GM18873 (cell line): Measurements from ENCODE around the gene CTRB2.
"Not testable (repeated sequence)": the region's sequence is repeated elsewhere in the genome, so short reads cannot be mapped to it uniquely, and the experiment has no call there.

Source experiments
- ATAC-seq: cut with Tn5 transposase; IDR thresholded peaks from one replicate; pipeline ENCODE4 v1.9.1; 2021; ENCODE audit warnings: mild to moderate bottlenecking, moderate library complexity, moderate number of reproducible peaks; ENCODE audit not compliant: unreplicated experiment, low FRiP score

CTRB2 gene

DNA sequence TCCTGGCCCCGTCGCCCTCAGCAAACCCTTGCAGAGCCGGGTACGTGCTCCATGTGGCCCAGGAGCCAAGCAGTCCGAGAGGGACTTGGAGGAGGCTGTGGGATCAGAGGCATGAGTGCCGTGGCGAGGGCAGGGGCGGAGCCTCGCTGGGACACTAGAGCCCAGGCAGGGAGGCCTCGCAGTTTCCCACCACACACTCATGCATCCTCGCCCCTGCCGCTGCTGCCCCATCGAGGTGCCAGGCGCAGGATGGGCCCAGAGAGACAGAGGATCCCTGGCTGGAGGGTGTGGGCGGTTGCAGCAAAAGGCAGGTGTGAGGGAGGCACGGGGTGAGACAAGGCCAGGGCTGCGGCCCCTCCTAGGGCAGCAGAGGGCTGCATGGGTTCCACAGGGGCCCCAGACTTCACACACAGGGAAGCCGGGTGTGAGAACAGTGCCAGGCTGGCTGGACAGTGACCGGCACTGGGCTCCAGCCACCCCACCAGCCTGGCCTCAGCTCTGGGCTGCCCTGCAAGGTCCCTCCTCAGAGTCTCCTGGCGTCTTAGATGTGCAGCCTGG lies 36.8 kb upstream of the CTRB2 start:
- ATAC-seq: no peak

DNA sequence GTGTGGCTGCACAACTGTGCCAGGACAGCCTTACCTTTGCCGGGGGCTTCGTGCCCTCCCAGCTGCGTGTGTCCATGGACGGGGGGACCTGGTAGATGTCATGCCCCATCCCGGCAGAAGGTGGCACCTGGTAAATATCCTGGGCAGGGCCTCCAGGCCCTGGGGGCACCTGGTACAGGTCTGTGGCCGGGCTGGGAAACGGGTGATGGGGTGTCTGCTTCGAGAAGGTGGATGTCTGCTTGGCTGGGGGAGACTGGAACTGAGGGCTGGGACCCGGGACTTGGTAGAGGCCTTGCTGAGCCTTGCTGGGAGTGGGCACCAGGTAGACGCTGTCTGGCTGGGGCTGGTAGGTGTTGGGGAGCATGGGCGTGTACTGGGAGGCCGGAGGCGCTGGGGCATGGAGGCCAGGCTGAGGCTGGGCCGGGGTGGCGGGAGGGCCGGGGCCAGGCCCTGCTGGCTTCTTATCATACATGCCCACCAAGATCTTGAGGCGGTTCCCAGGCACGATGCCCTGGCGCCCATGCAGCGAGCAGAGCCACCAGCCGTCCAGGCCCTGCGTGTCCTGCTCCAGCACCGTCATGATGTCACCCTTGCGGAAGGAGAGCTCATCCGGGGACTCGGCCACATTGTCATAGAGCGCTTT lies 35.6 kb upstream of the CTRB2 start:
- not testable (repeated sequence) for ATAC-seq

DNA sequence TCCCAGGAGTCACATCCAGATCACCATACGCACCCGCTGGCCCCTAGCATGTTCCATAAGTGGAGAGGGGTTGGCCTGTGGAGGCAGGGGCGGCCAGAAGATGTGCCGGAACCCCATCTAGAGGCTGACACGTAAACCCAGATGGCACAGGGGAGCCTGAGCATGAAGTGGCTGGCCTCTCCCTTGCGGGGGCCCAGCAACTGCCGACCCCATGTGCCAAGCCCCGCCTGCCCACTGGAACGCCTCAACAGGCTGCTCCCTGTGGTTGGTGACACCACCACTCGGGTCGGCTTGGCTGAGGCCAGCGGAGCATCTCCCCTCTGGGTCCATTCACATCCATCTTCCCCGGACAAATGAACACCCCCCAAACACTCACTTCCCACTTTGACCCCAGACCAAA lies 35.0 kb upstream of the CTRB2 start:
- no peak for ATAC-seq

DNA sequence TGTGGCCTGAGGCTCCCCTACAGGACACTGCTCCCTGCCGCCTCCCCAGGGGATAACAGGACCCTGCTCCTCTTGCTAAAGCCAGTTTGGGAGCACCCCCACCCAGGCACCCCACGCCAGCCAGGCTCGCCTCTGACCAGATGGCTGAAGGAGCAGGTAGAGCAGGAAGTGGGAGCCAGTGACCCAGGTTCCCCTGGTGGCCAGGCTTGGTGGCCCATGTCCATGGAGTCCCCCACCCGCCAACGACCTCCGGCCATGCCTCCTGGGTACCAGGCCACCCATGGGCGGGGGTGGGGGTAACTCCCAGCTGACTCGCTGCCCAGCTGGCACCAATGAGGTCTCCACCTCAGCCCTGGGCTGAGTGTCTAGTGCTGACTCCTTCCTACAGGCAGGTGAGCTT lies 34.5 kb upstream of the CTRB2 start:
- no peak for ATAC-seq

GRCh38 chr16:75240633-75241032 lies 33.7 kb upstream of the CTRB2 start:
- not testable (repeated sequence) for ATAC-seq

DNA sequence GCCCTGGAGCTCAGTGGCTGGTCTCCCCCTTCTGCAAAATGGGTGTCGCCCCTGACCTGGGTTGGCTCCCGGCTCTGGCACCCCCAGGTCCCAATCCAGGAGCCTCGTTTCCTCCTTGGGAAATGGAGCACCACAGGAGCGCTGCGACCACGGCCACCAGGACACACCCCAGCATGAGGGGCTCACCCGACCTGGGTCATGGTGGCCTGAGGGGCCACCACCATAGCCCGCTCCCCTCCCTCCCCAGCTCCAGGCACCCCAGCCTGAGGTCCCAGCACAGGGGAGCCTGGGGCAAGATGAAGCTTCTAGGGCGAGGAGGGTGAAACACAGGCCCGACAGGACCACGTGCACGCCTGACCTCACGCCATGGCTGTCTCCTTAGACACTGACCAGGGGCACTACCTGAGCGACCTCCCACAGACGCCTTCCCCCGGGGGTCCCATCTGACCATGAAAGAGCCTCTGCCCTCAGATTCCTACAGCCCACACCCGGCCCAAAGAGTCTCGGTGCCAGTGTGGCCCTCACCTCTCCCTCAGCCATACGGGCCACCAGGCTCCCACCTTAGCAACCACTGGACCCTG lies 32.7 kb upstream of the CTRB2 start:
- ATAC-seq: no peak

GRCh38 chr16:75238853-75239541 lies 32.0 kb upstream of the CTRB2 start:
- no peak for ATAC-seq

DNA sequence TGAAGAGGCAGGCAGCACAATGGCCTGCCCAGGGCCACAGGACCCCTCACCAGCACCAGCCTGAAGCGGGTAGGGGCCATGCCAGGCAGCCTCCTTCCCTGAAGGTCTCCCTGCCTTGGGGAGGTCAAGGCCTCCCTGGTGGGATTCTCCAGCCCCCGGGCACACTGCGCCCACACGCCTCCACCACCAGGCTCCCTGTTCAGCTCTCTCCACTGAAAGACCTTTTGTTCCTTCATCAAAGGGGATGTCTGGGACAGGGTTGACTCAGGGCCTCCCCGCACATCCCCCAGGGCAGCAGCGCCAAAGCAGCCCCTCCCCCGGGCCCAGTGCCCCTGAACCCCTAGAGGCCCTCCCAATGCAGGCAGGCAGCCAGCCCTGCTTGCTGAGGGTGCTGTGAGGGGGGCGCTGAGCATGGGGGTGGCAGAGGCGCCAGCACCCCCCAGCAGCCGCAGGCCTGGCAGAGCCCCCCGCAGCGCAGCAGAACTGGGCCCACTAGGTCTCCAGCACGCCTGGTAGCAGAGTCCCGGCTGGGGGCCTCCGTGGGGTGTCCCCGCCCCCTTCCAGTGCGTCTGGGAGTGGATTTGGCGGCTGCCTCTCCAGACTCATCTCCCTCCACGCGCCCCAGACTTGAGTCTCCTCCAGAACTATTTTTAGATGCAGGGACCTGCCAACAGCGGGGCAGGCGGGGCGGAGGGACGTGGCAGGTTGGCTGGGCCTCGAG lies 31.3 kb upstream of the CTRB2 start:
- no peak for ATAC-seq

DNA sequence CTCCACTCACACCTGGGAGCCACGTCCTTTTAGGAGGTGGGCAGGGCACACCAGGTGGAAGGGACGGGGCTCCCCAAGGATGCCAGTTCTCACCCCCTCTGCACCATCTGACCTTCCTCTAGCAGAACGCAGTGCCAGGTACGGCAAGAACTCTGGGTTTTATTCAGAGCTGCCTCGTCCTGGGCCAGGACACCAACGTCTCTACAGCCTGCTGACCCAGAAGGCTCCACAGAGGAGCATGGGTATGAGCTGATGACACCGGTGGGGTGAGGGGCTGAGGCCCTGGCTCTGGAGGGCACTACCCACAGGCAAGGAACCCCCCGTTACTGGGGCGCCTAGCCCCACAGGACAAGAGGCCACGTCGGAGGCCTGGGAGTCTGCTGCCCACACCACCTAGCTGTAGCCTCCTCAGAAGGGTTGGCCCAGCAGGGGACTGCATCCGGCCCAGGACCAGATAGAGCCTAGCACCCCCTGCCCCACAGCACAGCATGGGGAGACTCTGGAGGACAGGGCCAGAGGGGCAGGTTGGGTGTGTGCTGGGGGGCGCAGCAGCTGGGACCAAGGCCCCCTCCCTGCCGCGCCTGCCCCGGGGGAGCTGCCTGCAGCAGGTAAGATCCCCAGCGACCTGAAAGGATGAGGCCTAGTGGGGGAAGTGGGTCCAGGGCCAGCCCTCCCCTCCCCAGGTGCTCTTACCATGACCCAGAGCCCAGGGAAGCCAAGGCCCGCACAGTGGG lies 30.6 kb upstream of the CTRB2 start:
- ATAC-seq: no peak

- ATAC-seq: no peak
Observed at GRCh38 chr16:75236736-75237397, 29.9 kb upstream of the CTRB2 start.

DNA sequence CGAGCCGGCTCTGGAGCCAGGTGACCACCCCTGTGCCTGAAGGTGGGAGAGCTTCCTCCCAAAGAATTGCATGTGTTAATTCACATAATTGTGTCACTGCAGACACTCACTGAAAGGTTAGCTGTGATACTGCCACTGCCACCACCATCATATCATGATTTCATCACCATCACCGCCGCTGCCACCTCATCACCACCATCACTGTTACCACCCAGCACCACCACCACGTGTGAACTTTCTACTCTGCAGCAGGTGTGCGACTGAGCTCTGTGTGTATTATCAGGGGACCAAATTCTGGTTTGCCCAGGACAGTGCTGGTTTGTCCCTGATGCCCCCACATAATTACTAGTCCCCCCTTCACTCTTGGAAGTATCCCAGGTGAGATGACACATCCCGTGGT lies 29.3 kb upstream of the CTRB2 start:
- ATAC-seq: no peak

GRCh38 chr16:75235721-75236193 lies 28.8 kb upstream of the CTRB2 start:
- no peak for ATAC-seq

GRCh38 chr16:75234856-75235696 lies 28.1 kb upstream of the CTRB2 start:
- no peak for ATAC-seq

- ATAC-seq: no peak
Observed at GRCh38 chr16:75233611-75233938, 26.6 kb upstream of the CTRB2 start.

DNA sequence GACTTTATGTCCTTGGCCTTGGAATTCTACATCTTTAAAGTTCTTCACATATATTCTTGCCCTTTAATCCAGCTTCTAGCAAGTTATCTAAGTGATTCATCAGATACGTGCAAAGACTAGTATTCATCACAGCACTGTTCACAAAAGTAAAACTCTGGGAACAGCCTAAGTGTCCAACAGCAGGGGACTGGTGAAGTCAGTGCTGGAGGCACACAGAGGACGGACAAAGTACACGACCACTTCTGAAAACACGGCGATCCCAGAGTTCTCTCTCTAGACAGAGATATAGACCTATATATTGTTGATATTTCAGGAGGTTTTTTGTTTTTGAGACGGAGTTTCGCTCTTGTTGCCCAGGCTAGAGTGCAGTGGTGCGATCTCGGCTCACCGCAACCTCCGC lies 24.6 kb upstream of the CTRB2 start:
- ATAC-seq: no peak

- no peak for ATAC-seq
Observed at GRCh38 chr16:75230471-75231110, 23.6 kb upstream of the CTRB2 start.

GRCh38 chr16:75229172-75230031 lies 22.4 kb upstream of the CTRB2 start:
- no peak for ATAC-seq
